ENCODE results near the gene FANCL. TPM values are rescaled to one million over a fixed set of nuclear protein-coding genes. Genes with fewer than 3 reads are reported as not detected.
A peak's percentile ranks its signal among the peaks of the same experiment; 100 is the strongest.
"Not testable (repeated sequence)": the region's sequence is repeated elsewhere in the genome, so short reads cannot be mapped to it uniquely, and the experiment has no call there.

The FANCL gene
- total RNA-seq (10 to 100 TPM; 11.9 to 38.3 (median 22.8) TPM), polyA plus RNA-seq (10 to 100 TPM in 1 of 3 donors, 1 to 10 TPM in 2; 7.2 to 14.5 (median 7.2) TPM)

GRCh38 chr2:58240670-58241545 is at the start of gene FANCL:
FANCL (minus strand) TSS chr2:58241325; CDS start chr2:58241313, 12 bp downstream.
- peak; percentile 94 for DNase-seq
- Histone ChIP-seq H3K4me3 (peak within 1 kb of the TSS; percentile 65 to 96 (median 88)), H3K9me3 (no peaks in the 10 kb centered on the region), H3K4me1 (peaks cover 0 to 12% (median 11%) of the 10 kb centered on the region in 4 donors), H3K27me3 (no peaks in the 10 kb centered on the region), H3K27ac (peak within 1 kb of the TSS; percentile 74 to 87 (median 82)), H3K36me3 (no peaks in the 10 kb centered on the region)
- TF ChIP-seq CTCF (IDR thresholded peaks at IDR 0.05) (no peak), POLR2A (IDR thresholded peaks at IDR 0.05) (no peak), POLR2AphosphoS5 (IDR thresholded peaks at IDR 0.05) (peak in 3 of 4 donors; percentile 13 to 70 (median 64)), EP300 (IDR thresholded peaks at IDR 0.05) (no peak)
- 0 to 1% methylated on average over 59 of the region's 59 CpGs for WGBS, 2 donors
- intact Hi-C loops (cut with DNase I), result no loop called here

DNA sequence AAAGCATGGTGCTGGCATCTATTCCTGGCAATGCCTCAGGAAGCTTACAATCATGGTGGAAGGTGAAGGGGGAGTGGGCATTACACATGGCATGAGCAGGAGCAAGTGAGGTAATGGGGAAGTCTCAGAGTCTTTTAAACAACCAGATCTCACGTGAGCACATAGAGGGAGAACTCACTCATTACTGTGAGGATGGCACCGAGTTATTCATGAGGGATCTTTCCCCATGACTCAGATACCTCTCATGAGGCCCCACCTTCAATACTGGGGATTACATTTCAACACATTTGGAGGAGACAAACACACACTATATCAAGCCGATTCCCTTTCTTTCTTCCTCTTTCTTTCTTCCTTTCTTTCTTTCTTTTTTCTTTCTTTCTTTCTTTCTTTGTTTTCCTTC is 47.9 kb upstream of the FANCL start:
- no peaks in the 10 kb centered on the region for H3K27me3 ChIP-seq
- intact Hi-C loops (cut with DNase I), result no loop called here
- H3K4me1 ChIP-seq, result no peaks in the 10 kb centered on the region
- TF ChIP-seq EP300 (IDR thresholded peaks at IDR 0.05), result no peak
- no peak for TF ChIP-seq POLR2AphosphoS5 (IDR thresholded peaks at IDR 0.05)
- TF ChIP-seq CTCF (IDR thresholded peaks at IDR 0.05), result no peak
- TF ChIP-seq POLR2A (IDR thresholded peaks at IDR 0.05), result no peak
- DNase-seq, result no peak
- H3K27ac ChIP-seq, result no peak overlapping the region
- no peaks in the 10 kb centered on the region for H3K9me3 ChIP-seq
- no peaks in the 10 kb centered on the region for H3K36me3 ChIP-seq
- WGBS, 2 donors, result 78 to 85% methylated on average over 3 of the region's 3 CpGs
- H3K4me3 ChIP-seq, result no peak overlapping the region

DNA sequence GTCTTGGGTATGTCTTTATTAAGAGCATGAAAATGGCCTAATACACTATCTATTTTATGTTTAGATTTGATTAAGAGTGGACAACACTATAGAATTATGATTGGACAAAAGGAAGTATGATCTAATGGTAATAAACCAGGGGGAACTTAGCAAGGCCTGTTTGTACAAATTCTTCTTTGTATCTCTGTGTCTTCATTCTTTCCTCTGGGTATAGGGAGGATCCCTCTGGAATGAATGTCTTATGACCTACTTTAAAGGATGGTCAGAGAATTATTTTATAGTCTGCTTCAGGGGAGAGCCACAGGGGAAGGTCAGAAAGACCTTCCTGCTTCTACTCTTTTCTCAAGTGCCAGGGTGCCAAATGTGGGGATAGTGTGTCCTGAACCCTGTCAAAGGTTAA is 42.8 kb upstream of the FANCL start:
- intact Hi-C loops (cut with DNase I), result no loop called here
- no peaks in the 10 kb centered on the region for H3K36me3 ChIP-seq
- H3K9me3 ChIP-seq, result no peaks in the 10 kb centered on the region
- no peak for DNase-seq
- H3K27me3 ChIP-seq, result no peaks in the 10 kb centered on the region
- H3K27ac ChIP-seq, result no peak overlapping the region
- H3K4me3 ChIP-seq, result no peak overlapping the region
- TF ChIP-seq CTCF (IDR thresholded peaks at IDR 0.05) (no peak), EP300 (IDR thresholded peaks at IDR 0.05) (no peak), POLR2AphosphoS5 (IDR thresholded peaks at IDR 0.05) (no peak), POLR2A (IDR thresholded peaks at IDR 0.05) (no peak)
- H3K4me1 ChIP-seq, result no peaks in the 10 kb centered on the region

DNA sequence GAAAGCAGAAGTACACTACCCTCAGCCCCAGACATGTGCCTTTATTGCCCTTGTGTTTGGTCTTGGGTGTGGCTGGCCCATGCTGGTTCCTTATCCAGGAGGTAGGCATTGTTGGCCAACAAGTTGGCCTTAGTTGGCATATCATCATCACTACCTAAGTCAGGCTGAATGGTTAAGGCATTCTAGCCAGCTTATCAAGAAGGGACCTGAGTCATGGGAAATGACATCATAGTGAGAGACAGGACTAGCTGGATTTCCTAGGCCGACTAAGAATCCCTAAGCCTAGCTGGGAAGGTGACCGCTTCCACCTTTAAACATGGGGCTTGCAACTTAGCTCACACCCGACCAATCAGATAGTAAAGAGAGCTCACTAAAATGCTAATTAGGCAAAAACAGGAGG is 34.0 kb upstream of the FANCL start:
- H3K27me3 ChIP-seq; H3K4me3 ChIP-seq; H3K27ac ChIP-seq; H3K36me3 ChIP-seq; intact Hi-C loops (cut with DNase I); H3K9me3 ChIP-seq; DNase-seq; H3K4me1 ChIP-seq: not testable (repeated sequence)
- WGBS, 2 donors, result 91 to 94% methylated on average over 3 of the region's 3 CpGs

DNA sequence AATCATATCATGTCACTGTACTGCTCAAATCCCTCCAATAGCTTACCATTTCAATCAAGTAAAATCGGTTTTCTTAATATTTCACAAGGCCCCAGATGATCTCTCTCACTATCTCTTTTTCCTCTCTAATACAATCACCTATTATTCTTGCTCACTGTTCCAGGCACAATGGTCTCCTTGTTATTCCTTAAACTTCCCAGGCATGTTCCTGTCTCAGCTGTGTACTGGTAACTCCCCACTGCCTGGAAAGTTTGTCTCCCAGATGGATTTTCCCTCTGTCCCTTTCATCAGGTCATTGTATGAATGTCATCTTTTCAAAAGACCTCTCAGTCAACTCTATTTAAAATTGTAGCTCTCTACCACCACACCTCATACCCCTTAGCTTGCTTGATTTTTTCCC is 30.7 kb upstream of the FANCL start:
- H3K9me3 ChIP-seq, result peaks cover 0 to 2% (median 0%) of the 10 kb centered on the region in 4 donors
- 54 to 69% methylated on average over 1 of the region's 1 CpG for WGBS, 2 donors
- DNase-seq, result no peak
- H3K4me3 ChIP-seq, result no peak overlapping the region
- no peak overlapping the region for H3K27ac ChIP-seq
- H3K27me3 ChIP-seq, result no peaks in the 10 kb centered on the region
- no peaks in the 10 kb centered on the region for H3K36me3 ChIP-seq
- intact Hi-C loops (cut with DNase I), result no loop called here
- H3K4me1 ChIP-seq, result no peaks in the 10 kb centered on the region
- no peak for TF ChIP-seq EP300 (IDR thresholded peaks at IDR 0.05)
- TF ChIP-seq POLR2A (IDR thresholded peaks at IDR 0.05), result no peak
- TF ChIP-seq POLR2AphosphoS5 (IDR thresholded peaks at IDR 0.05), result no peak
- no peak for TF ChIP-seq CTCF (IDR thresholded peaks at IDR 0.05)
